Upper lobe of left lung (tissue), 6 donors: ENCODE results near the gene CCDC12. TPM values are rescaled to one million over a fixed set of nuclear protein-coding genes. Genes with fewer than 3 reads are reported as not detected.
A peak's percentile ranks its signal among the peaks of the same experiment; 100 is the strongest.

Source experiments
- ATAC-seq, 2 donors: fragments of 200-7000 bp; cut with Tn5 transposase; one replicate each; pipeline ENCODE4 v1.9.1; 2022; ENCODE audit warnings: mild to moderate bottlenecking in 2 of 2, moderate library complexity in 2 of 2; ENCODE audit not compliant: low FRiP score in 2 of 2
- DNase-seq, 2 donors: peaks; one replicate each; pipeline ENCODE4 v3.0.0-alpha.2; 2019 to 2020
- H3K27ac ChIP-seq, 4 donors: fragments of 200-600 bp; sonication (generic); one replicate each; pipeline ENCODE4 v1.5.1; 2016 to 2019
- H3K27me3 ChIP-seq, 4 donors: fragments of 200-600 bp; sonication (generic); one replicate each; pipeline ENCODE4 v1.5.1; 2017 to 2019
- H3K36me3 ChIP-seq, 4 donors: fragments of 200-600 bp; sonication (generic); one replicate each; pipeline ENCODE4 v1.5.1; 2016 to 2019
- H3K4me1 ChIP-seq, 4 donors: fragments of 200-600 bp; sonication (generic); one replicate each; pipeline ENCODE4 v1.5.1; 2018 to 2019
- H3K4me3 ChIP-seq, 4 donors: fragments of 200-600 bp; sonication (generic); one replicate each; pipeline ENCODE4 v1.5.1; 2017 to 2019; ENCODE audit warnings: mild to moderate bottlenecking in 2 of 4, moderate library complexity in 1 of 4
- H3K9me3 ChIP-seq, 4 donors: fragments of 200-600 bp; sonication (generic); one replicate each; pipeline ENCODE4 v1.5.1; 2018 to 2019
- EP300 ChIP-seq, 4 donors: sonication (generic); formaldehyde crosslinking; IDR thresholded peaks; one replicate each; pipeline ENCODE4 v1.5.1; 2017; ENCODE audit warnings: antibody characterized with exemption in 4 of 4, control low read depth in 2 of 4
- POLR2A ChIP-seq, 4 donors: fragments of 450-650 bp; IDR thresholded peaks; one replicate each; pipeline ENCODE4 v1.5.1; 2016 to 2017; ENCODE audit warnings: antibody characterized with exemption in 4 of 4, mild to moderate bottlenecking in 2 of 4
- POLR2AphosphoS5 ChIP-seq, 2 donors: sonication (generic); formaldehyde crosslinking; IDR thresholded peaks; one replicate each; pipeline ENCODE4 v1.5.1; 2017; ENCODE audit warnings: antibody characterized with exemption in 2 of 2
- whole genome bisulfite sequencing, 2 donors: methylation state at CpG; one replicate each; pipeline ENCODE4 v1.1.5; 2017 to 2018; 5-methylcytosine and 5-hydroxymethylcytosine counted together
- total RNA-seq, 6 donors: library from RNA; depleted of rRNA in 4 of 6; stranded (reverse); fragments of >200 nt in 4 of 6; gene quantifications; one replicate each; pipeline versions ENCODE4 v1.1.0 to v1.2.1, GENCODE V29; 2016 to 2021
- TF ChIP-seq, protein P1 (sequence below), 6 experiments: fragments of 450-650 bp in 4 of 6; fragments of 200-600 bp in 2 of 6; sonication (generic) in 2 of 6; IDR thresholded peaks; one replicate each; pipeline ENCODE4 v1.5.1; 2016 to 2019; ENCODE audit warnings: antibody characterized with exemption in 6 of 6
- donor health status: DM: no; HTN: no; CAD: no; lungs with moderate emphysema.
- donor health status: DM: no; HTN: yes; CAD: no; lungs with severe emphysema.

The CCDC12 gene
- total RNA-seq, 6 donors from 2014 or later = 42.3 to 93.2 (median 69.8) TPM

GRCh38 chr3:47018269-47018611 is 41.7 kb upstream of the CCDC12 start:
- DNase-seq = no peak
- H3K27me3 ChIP-seq = no peaks in the 10 kb centered on the region
- H3K27ac ChIP-seq = peak overlapping the region; percentile 22 to 71 (median 46)
- no peak overlapping the region for H3K4me3 ChIP-seq
- no peaks in the 10 kb centered on the region for H3K9me3 ChIP-seq
- peaks cover 22 to 53% (median 38%) of the 10 kb centered on the region in 4 donors for H3K4me1 ChIP-seq
- TF ChIP-seq, protein P1, sequence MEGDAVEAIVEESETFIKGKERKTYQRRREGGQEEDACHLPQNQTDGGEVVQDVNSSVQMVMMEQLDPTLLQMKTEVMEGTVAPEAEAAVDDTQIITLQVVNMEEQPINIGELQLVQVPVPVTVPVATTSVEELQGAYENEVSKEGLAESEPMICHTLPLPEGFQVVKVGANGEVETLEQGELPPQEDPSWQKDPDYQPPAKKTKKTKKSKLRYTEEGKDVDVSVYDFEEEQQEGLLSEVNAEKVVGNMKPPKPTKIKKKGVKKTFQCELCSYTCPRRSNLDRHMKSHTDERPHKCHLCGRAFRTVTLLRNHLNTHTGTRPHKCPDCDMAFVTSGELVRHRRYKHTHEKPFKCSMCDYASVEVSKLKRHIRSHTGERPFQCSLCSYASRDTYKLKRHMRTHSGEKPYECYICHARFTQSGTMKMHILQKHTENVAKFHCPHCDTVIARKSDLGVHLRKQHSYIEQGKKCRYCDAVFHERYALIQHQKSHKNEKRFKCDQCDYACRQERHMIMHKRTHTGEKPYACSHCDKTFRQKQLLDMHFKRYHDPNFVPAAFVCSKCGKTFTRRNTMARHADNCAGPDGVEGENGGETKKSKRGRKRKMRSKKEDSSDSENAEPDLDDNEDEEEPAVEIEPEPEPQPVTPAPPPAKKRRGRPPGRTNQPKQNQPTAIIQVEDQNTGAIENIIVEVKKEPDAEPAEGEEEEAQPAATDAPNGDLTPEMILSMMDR (IDR thresholded peaks at IDR 0.05) = no peak
- TF ChIP-seq POLR2A (IDR thresholded peaks at IDR 0.05) (no peak), EP300 (IDR thresholded peaks at IDR 0.05) (no peak), POLR2AphosphoS5 (IDR thresholded peaks at IDR 0.05) (no peak)
- ATAC-seq = no peak
- H3K36me3 ChIP-seq = peaks cover 0 to 53% (median 17%) of the 10 kb centered on the region in 4 donors

DNA sequence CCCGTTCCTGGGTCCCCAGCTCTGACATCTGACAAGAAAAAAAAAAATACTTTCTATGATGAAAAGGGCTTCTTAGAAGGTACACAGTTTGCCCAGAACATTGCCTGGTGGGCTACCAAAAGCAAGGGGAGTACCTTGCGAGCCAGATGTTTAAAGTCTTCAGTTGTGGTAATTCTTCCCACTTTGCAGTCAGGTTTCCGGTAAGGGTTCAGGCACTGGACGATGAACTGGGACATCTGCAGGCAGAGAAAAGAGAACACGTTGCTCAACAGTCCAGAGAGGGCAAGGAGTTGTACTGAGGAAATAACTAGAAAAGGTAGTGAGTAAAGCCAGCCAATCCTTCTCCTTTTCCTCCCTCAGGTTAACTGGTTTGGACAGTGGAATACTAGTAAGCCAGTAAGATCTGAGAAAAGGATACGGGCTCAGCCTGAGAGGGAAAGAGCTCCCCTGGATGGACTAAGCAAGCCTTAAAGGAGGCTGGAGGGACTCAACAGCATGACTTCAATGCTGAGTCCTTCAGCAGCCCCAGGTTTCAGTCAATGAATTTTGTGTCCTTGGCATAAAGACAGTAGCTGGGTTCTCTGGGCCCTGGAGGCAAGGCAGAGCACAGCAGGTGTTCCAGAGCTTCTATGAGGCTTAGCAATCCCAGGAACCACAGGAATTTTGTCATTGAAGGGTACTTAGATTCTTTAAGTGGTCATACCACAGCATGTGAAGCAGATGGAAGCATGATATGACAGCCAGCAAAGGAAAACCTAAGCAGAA is 41.1 kb upstream of the CCDC12 start:
- 64 to 66% methylated on average over 6 of the region's 6 CpGs for WGBS, 2 donors
- Histone ChIP-seq H3K36me3 (peaks cover 0 to 58% (median 17%) of the 10 kb centered on the region in 4 donors), H3K27ac (peak overlapping the region; percentile 50 to 71 (median 60)), H3K4me1 (peaks cover 17 to 47% (median 34%) of the 10 kb centered on the region in 4 donors), H3K9me3 (no peaks in the 10 kb centered on the region), H3K4me3 (no peak overlapping the region), H3K27me3 (no peaks in the 10 kb centered on the region)
- TF ChIP-seq POLR2A (IDR thresholded peaks at IDR 0.05) (no peak), EP300 (IDR thresholded peaks at IDR 0.05) (no peak), POLR2AphosphoS5 (IDR thresholded peaks at IDR 0.05) (no peak)
- TF ChIP-seq, protein P1 (IDR thresholded peaks at IDR 0.05) = peak in 2 of 6 experiments; percentile 6 to 43
- ATAC-seq (peak; percentile 25 to 67), DNase-seq (peak in 1 of 2 donors; percentile 55)

DNA sequence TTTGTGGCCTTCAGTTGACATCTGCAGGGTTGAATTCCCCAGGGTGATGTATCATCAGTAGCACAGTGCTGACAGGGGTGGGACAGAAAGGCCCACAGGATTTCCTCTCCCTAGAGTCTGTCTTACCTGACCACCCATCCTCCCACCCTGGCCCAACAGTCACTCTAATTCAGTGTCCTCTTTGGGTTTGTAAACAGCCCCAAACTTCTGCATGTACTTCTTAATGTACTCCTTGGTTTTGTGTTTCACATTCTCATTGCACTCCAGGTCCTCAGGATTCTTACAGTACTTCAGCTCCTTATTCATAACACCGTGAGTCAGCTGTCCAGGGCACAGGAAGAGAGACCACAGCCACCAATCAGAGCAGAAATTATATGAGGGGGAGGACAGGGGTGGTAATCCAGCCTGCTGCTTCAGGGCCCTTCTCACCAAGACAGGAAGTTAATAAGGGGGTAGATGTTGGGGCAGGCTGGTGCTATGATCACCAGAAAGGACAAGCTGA is 40.4 kb upstream of the CCDC12 start:
- WGBS, 2 donors = 32 to 33% methylated on average over 1 of the region's 1 CpG
- peak in 1 of 2 donors; percentile 48 for DNase-seq
- TF ChIP-seq, protein P1 (IDR thresholded peaks at IDR 0.05) = no peak
- no peak for TF ChIP-seq POLR2AphosphoS5 (IDR thresholded peaks at IDR 0.05)
- TF ChIP-seq EP300 (IDR thresholded peaks at IDR 0.05) = no peak
- TF ChIP-seq POLR2A (IDR thresholded peaks at IDR 0.05) = no peak
- Histone ChIP-seq H3K4me1 (peaks cover 13 to 40% (median 29%) of the 10 kb centered on the region in 4 donors), H3K27ac (peak overlapping the region; percentile 50 to 71 (median 60)), H3K4me3 (no peak overlapping the region), H3K36me3 (peaks cover 0 to 63% (median 17%) of the 10 kb centered on the region in 4 donors), H3K27me3 (no peaks in the 10 kb centered on the region), H3K9me3 (no peaks in the 10 kb centered on the region)
- ATAC-seq = peak in 1 of 2 donors; percentile 75

- Histone ChIP-seq H3K4me3 (no peak overlapping the region), H3K27ac (peak overlapping the region in 2 of 4 donors; percentile 67 to 71), H3K4me1 (peaks cover 13 to 40% (median 29%) of the 10 kb centered on the region in 4 donors), H3K27me3 (no peaks in the 10 kb centered on the region), H3K36me3 (peaks cover 0 to 63% (median 17%) of the 10 kb centered on the region in 4 donors), H3K9me3 (no peaks in the 10 kb centered on the region)
- TF ChIP-seq EP300 (IDR thresholded peaks at IDR 0.05) (no peak), POLR2A (IDR thresholded peaks at IDR 0.05) (no peak), POLR2AphosphoS5 (IDR thresholded peaks at IDR 0.05) (no peak)
- TF ChIP-seq, protein P1 (IDR thresholded peaks at IDR 0.05) = no peak
- WGBS, 2 donors = 83 to 86% methylated on average over 4 of the region's 4 CpGs
- ATAC-seq (no peak), DNase-seq (no peak)
Observed at GRCh38 chr3:47016086-47016933, 39.8 kb upstream of the CCDC12 start.
